ENCODE data around the gene FATE1. TPM values are rescaled to one million over a fixed set of nuclear protein-coding genes. Genes with fewer than 3 reads are reported as not detected.

The FATE1 gene
- total RNA-seq, 1 donor from 2014 or later = not detected

GRCh38 chrX:151704041-151704663 is 11.7 kb upstream of the FATE1 start:
- Histone ChIP-seq H3K4me2 (ENCODE audit: low read length) (no peak overlapping the region), H4K20me1 (ENCODE audit: insufficient read depth, low read length) (no peaks in the 10 kb centered on the region), H2AFZ (ENCODE audit: low read depth, low read length) (no peak overlapping the region), H3K27ac (ENCODE audit: low read depth, low read length) (no peak overlapping the region), H3K4me3 (ENCODE audit: insufficient read depth, low read depth, low read length) (no peak overlapping the region), H3K4me1 (ENCODE audit: insufficient read depth, low read length) (no peaks in the 10 kb centered on the region), H3K36me3 (ENCODE audit: insufficient read depth, low read length) (no peaks in the 10 kb centered on the region), H3K79me2 (ENCODE audit: insufficient read depth, low read length) (no peaks in the 10 kb centered on the region), H3K27me3 (ENCODE audit: insufficient read depth, low read length) (no peaks in the 10 kb centered on the region), H3K9me3 (ENCODE audit: insufficient read depth, low read depth, low read length) (no peaks in the 10 kb centered on the region), H3K9ac (ENCODE audit: low read length) (no peak overlapping the region)
- no peaks in the 10 kb centered on the region for H3K36me3 Mint-ChIP-seq (ENCODE audit: low read depth, unreplicated experiment)
- DNase-seq (ENCODE audit: low read depth) (no peak), FAIRE-seq (no peak)
- peaks cover 15% of the 10 kb centered on the region for H3K4me1 Mint-ChIP-seq (ENCODE audit: low read depth, unreplicated experiment)
- no peak overlapping the region for H3K4me3 Mint-ChIP-seq (ENCODE audit: unreplicated experiment)
- H3K27me3 Mint-ChIP-seq (ENCODE audit: low read depth, unreplicated experiment) = peaks cover 5% of the 10 kb centered on the region
- H3K9me3 Mint-ChIP-seq (ENCODE audit: unreplicated experiment) = no peaks in the 10 kb centered on the region
- H3K27ac Mint-ChIP-seq (ENCODE audit: unreplicated experiment) = no peak overlapping the region
- no peak for TF ChIP-seq CTCF (IDR thresholded peaks at IDR 0.05; ENCODE audit: insufficient read depth, low read depth, low read length)
- TF ChIP-seq EZH2 (IDR thresholded peaks at IDR 0.05; ENCODE audit: insufficient read depth, low read length) = no peak

GRCh38 chrX:151708821-151709220 is 7.0 kb upstream of the FATE1 start:
- Histone ChIP-seq H3K36me3 (ENCODE audit: insufficient read depth, low read length) (no peaks in the 10 kb centered on the region), H3K4me1 (ENCODE audit: insufficient read depth, low read length) (no peaks in the 10 kb centered on the region), H3K9ac (ENCODE audit: low read length) (no peak overlapping the region), H3K79me2 (ENCODE audit: insufficient read depth, low read length) (no peaks in the 10 kb centered on the region), H3K4me2 (ENCODE audit: low read length) (no peak overlapping the region), H4K20me1 (ENCODE audit: insufficient read depth, low read length) (no peaks in the 10 kb centered on the region), H3K27me3 (ENCODE audit: insufficient read depth, low read length) (no peaks in the 10 kb centered on the region), H3K9me3 (ENCODE audit: insufficient read depth, low read depth, low read length) (no peaks in the 10 kb centered on the region), H2AFZ (ENCODE audit: low read depth, low read length) (no peak overlapping the region), H3K27ac (ENCODE audit: low read depth, low read length) (no peak overlapping the region), H3K4me3 (ENCODE audit: insufficient read depth, low read depth, low read length) (no peak overlapping the region)
- FAIRE-seq = no peak
- H3K36me3 Mint-ChIP-seq (ENCODE audit: low read depth, unreplicated experiment) = no peaks in the 10 kb centered on the region
- TF ChIP-seq EZH2 (IDR thresholded peaks at IDR 0.05; ENCODE audit: insufficient read depth, low read length) (no peak), CTCF (IDR thresholded peaks at IDR 0.05; ENCODE audit: insufficient read depth, low read depth, low read length) (no peak)
- H3K4me3 Mint-ChIP-seq (ENCODE audit: unreplicated experiment) = no peak overlapping the region
- H3K27ac Mint-ChIP-seq (ENCODE audit: unreplicated experiment) = no peak overlapping the region
- no peaks in the 10 kb centered on the region for H3K9me3 Mint-ChIP-seq (ENCODE audit: unreplicated experiment)
- H3K4me1 Mint-ChIP-seq (ENCODE audit: low read depth, unreplicated experiment) = peaks cover 8% of the 10 kb centered on the region
- DNase-seq (ENCODE audit: low read depth) = no peak
- H3K27me3 Mint-ChIP-seq (ENCODE audit: low read depth, unreplicated experiment) = peaks cover 12% of the 10 kb centered on the region

GRCh38 chrX:151710457-151710856 is 5.4 kb upstream of the FATE1 start:
- no peak overlapping the region for H3K4me2 ChIP-seq (ENCODE audit: low read length)
- H3K9me3 ChIP-seq (ENCODE audit: insufficient read depth, low read depth, low read length) = no peaks in the 10 kb centered on the region
- no peak overlapping the region for H3K9ac ChIP-seq (ENCODE audit: low read length)
- no peak overlapping the region for H3K4me3 ChIP-seq (ENCODE audit: insufficient read depth, low read depth, low read length)
- H3K4me1 ChIP-seq (ENCODE audit: insufficient read depth, low read length) = no peaks in the 10 kb centered on the region
- H3K4me1 Mint-ChIP-seq (ENCODE audit: low read depth, unreplicated experiment) = peaks cover 4% of the 10 kb centered on the region
- H3K27ac Mint-ChIP-seq (ENCODE audit: unreplicated experiment) = no peak overlapping the region
- no peak overlapping the region for H3K27ac ChIP-seq (ENCODE audit: low read depth, low read length)
- FAIRE-seq (no peak), DNase-seq (ENCODE audit: low read depth) (no peak)
- no peaks in the 10 kb centered on the region for H3K79me2 ChIP-seq (ENCODE audit: insufficient read depth, low read length)
- no peaks in the 10 kb centered on the region for H4K20me1 ChIP-seq (ENCODE audit: insufficient read depth, low read length)
- TF ChIP-seq EZH2 (IDR thresholded peaks at IDR 0.05; ENCODE audit: insufficient read depth, low read length) (no peak), CTCF (IDR thresholded peaks at IDR 0.05; ENCODE audit: insufficient read depth, low read depth, low read length) (no peak)
- no peaks in the 10 kb centered on the region for H3K9me3 Mint-ChIP-seq (ENCODE audit: unreplicated experiment)
- no peaks in the 10 kb centered on the region for H3K36me3 ChIP-seq (ENCODE audit: insufficient read depth, low read length)
- no peak overlapping the region for H3K4me3 Mint-ChIP-seq (ENCODE audit: unreplicated experiment)
- no peak overlapping the region for H2AFZ ChIP-seq (ENCODE audit: low read depth, low read length)
- no peaks in the 10 kb centered on the region for H3K36me3 Mint-ChIP-seq (ENCODE audit: low read depth, unreplicated experiment)
- H3K27me3 ChIP-seq (ENCODE audit: insufficient read depth, low read length) = no peaks in the 10 kb centered on the region
- H3K27me3 Mint-ChIP-seq (ENCODE audit: low read depth, unreplicated experiment) = peaks cover 12% of the 10 kb centered on the region
